ENCODE measurements around the gene KCNH4.
A peak's percentile ranks its signal among the peaks of the same experiment; 100 is the strongest.

KCNH4 gene

GRCh38 chr17:42116705-42117396 is 64.1 kb downstream of the KCNH4 start:
- peak; percentile 25 to 50 for DNase-seq

GRCh38 chr17:42114118-42114517 is 66.8 kb downstream of the KCNH4 start:
- DNase-seq = no peak

DNA sequence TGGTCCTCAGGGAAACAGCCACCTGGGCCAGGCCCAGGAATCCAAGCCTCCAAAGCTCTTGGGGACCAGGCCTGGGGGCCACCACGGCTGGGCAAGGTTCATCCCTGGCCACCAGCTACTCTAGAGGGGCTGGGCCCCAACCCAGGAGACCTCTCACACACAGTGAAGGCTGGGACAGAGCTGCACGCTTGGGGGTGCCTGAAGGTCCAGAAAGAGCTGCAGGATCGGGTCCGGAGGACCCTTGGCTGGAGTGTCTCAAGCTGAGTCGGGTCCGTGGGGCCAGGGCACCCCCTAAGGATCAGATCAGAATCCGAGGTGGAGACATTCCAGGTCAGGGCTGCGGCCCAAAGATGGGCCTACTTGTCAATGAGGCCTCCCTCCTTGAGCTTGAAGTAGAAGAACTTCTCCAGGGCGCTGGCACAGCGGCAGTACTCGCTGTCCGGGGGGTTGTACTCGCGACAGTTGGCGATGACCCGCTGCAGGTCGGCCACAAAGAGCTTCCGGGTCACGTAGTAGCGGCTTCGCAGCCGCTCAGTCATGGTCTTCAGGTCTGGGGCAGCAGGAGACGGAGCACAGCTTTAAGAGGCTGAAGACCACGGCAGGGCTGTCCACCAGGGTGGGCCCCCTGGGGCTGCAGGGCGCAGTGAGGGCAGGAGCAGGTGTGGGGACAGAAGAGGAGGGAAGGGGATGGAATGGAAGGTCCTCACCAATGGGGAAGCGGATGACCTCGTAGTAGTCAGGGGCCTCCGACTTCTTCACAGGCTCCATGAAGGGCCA is 67.5 kb downstream of the KCNH4 start:
- no peak for DNase-seq

DNA sequence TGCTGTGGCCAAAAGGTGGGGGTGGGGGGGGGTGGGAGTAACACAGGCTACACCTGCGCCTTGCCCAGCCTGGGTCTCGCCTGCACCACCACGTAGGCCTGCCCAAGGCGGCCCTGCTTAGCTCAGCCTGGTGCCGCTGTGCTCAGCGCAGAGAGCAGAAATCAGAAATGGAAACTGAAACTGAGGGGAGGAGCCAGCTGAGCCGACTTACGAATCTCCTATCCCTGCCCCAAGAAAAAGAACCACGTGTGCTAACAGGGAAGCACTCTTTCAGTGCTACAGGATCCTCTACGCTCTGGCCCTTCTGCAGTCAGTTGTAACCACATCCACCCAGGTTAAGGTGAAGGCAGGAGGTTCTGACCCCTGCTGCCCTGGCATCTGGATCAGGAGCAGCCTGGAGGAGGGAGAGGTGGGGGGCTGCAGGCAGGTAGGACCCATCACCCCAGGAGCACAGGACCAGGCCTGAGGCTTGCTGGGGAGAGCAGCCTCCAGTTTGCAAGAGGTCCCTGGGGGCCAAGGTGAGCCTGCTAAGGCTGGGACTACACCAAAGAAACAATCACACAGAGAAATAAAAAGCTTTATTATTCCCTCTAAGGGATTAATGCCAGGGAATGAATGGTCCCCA is 68.3 kb downstream of the KCNH4 start, which contains the start of gene DHX58:
Gene DHX58 (minus strand): TSS at position 163 of the 625 bp plus-strand sequence. CDS start 822 bp downstream, outside the sequence.
- peak in 1 of 2 experiments; percentile 41 for DNase-seq

DNA sequence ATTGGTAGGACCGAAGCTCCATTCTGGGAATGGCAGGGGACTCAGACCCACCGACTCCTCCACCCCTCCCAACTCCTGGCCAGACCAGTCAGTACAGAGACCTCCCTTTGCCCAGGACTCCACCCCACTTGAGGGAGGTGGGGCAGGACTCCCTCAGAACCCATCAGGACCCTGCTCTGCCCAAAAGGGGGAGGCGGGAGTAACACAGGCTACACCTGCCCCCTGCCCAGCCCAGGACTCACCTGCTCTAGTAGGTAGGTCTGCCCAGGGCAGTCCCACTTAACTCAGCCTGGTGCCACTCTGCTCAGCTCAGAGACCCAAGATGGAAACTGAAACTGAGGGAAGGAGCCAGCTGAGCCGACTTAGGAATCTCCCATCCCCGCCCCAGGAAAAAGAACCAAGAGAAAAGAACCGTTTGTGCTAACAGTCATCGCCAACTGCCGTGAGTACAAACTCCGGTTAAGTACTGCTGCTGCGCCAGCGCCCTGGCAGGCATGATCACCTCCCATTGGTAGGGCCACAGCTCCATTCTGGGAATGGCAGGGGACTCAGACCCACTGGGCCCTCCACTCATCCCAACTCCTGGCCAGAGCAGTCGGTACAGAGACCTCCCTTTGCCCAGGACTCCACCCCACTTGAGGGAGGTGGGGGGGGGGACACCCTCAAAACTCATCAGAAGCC is 68.9 kb downstream of the KCNH4 start:
- no peak for DNase-seq

- no peak for DNase-seq
Observed at GRCh38 chr17:42111265-42111636, 69.7 kb downstream of the KCNH4 start.

- no peak for DNase-seq
Observed at GRCh38 chr17:42110301-42111264, 70.4 kb downstream of the KCNH4 start.

DNA sequence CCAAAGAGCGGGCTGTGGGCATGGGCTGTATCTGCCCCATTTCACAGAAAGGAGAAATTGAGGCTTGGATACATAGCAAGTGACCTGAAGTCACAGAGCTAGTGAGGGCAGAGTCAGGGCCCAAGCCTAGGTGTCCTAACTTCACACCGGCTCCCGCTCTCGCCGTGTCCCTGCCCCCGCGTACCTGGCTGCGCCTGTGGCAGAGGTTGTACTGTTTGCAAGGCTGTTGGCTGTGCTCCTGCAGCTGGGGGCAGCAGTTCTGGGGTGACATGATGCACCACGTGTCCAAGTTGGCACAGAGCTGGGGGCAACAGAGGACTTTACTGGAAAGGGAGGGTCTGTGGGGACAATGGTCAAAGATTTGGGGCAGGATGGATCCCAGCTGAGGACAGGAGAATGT is 71.9 kb downstream of the KCNH4 start:
- DNase-seq = no peak

- peak; percentile 88 to 90 for DNase-seq
Observed at GRCh38 chr17:42107597-42108576, 73.1 kb downstream of the KCNH4 start.

GRCh38 chr17:42107124-42107523 is 73.8 kb downstream of the KCNH4 start:
- DNase-seq = no peak
